Omental fat pad (tissue), 4 donors: Measurements from ENCODE around the gene MAGEA8. TPM values are rescaled to one million over a fixed set of nuclear protein-coding genes. Genes with fewer than 3 reads are reported as not detected.
"Not testable (repeated sequence)": the region's sequence is repeated elsewhere in the genome, so short reads cannot be mapped to it uniquely, and the experiment has no call there.

Experiments
- ATAC-seq: fragments of 150-250 bp; one replicate; pipeline ENCODE4 v1.9.1; 2016; ENCODE audit warnings: mild to moderate bottlenecking, moderate library complexity; ENCODE audit not compliant: low FRiP score
- DNase-seq: peaks from one replicate; pipeline ENCODE4 v3.0.0-alpha.2; 2019; ENCODE audit warnings: low spot score
- CTCF ChIP-seq, 3 donors: fragments of 450-650 bp; IDR thresholded peaks; one replicate each; pipeline ENCODE4 v1.5.1; 2016 to 2017; ENCODE audit warnings: antibody characterized with exemption in 3 of 3, mild to moderate bottlenecking in 3 of 3, moderate library complexity in 2 of 3
- total RNA-seq, 4 donors: library from RNA; depleted of rRNA; stranded (reverse); fragments of >200 nt; gene quantifications; one replicate each; pipeline ENCODE4 v1.1.0, GENCODE V29; 2016

MAGEA8 gene
- not detected for total RNA-seq

GRCh38 chrX:149881081-149881711, at the start of gene MAGEA8:
MAGEA8 (plus strand) TSS chrX:149881183; CDS start chrX:149884273, 3,090 bp downstream.
- TF ChIP-seq CTCF (IDR thresholded peaks at IDR 0.05), result no peak
- ATAC-seq, result no peak
- DNase-seq, result no peak

- TF ChIP-seq CTCF (IDR thresholded peaks at IDR 0.05), result no peak
- DNase-seq, result no peak
- ATAC-seq, result no peak
These were observed 49.5 kb upstream of the MAGEA8 start for GRCh38 chrX:149831473-149831872.

- DNase-seq, ATAC-seq: not testable (repeated sequence)
These were observed 44.3 kb upstream of the MAGEA8 start for GRCh38 chrX:149836728-149837127.

- no peak for TF ChIP-seq CTCF (IDR thresholded peaks at IDR 0.05)
- DNase-seq, result no peak
These were observed 43.8 kb upstream of the MAGEA8 start for GRCh38 chrX:149837167-149837566.

GRCh38 chrX:149837639-149838038, 43.3 kb upstream of the MAGEA8 start:
- no peak for DNase-seq
- TF ChIP-seq CTCF (IDR thresholded peaks at IDR 0.05), result no peak
- ATAC-seq, result no peak

More at GRCh38 chrX:149837167-149837566, 43.8 kb upstream of the MAGEA8 start:
- no peak for ATAC-seq

GRCh38 chrX:149841929-149842328, 39.1 kb upstream of the MAGEA8 start:
- ATAC-seq (no peak), DNase-seq (no peak)
- no peak for TF ChIP-seq CTCF (IDR thresholded peaks at IDR 0.05)

GRCh38 chrX:149845385-149845784, 35.6 kb upstream of the MAGEA8 start:
- no peak for TF ChIP-seq CTCF (IDR thresholded peaks at IDR 0.05)
- no peak for ATAC-seq
- DNase-seq, result no peak
